HEK293T (cell line): ENCODE measurements around the gene CNOT6.

Experiments used
- BHLHE40 ChIP-seq: fragments of 450-650 bp; IDR thresholded peaks from 2 replicates; pipeline ENCODE4 v1.6.1; 2016; ENCODE audit warnings: mild to moderate bottlenecking, moderate library complexity, borderline replicate concordance
- ELF4 ChIP-seq: fragments of 450-650 bp; IDR thresholded peaks from 2 replicates; pipeline ENCODE4 v1.6.1; 2017; ENCODE audit warnings: antibody characterized with exemption
- FOXK2 ChIP-seq: fragments of 450-650 bp; IDR thresholded peaks from 2 replicates; pipeline ENCODE4 v1.6.1; 2016; ENCODE audit warnings: mild to moderate bottlenecking
- FOXM1 ChIP-seq: fragments of 450-650 bp; IDR thresholded peaks from 2 replicates; pipeline ENCODE4 v1.6.1; 2017; ENCODE audit warnings: mild to moderate bottlenecking, borderline replicate concordance
- HDGF ChIP-seq: fragments of 450-650 bp; IDR thresholded peaks from 2 replicates; pipeline ENCODE4 v1.6.1; 2017; ENCODE audit warnings: antibody characterized with exemption, borderline replicate concordance
- NFRKB ChIP-seq: fragments of 450-650 bp; IDR thresholded peaks from 2 replicates; pipeline ENCODE4 v1.6.1; 2016; ENCODE audit warnings: mild to moderate bottlenecking, moderate library complexity
- SP1 ChIP-seq: fragments of 450-650 bp; IDR thresholded peaks from 2 replicates; pipeline ENCODE4 v1.6.1; 2017
- SUZ12 ChIP-seq: fragments of 450-650 bp; IDR thresholded peaks from 2 replicates; pipeline ENCODE4 v1.6.1; 2016; ENCODE audit warnings: mild to moderate bottlenecking
- TARDBP ChIP-seq: fragments of 450-650 bp; IDR thresholded peaks from 2 replicates; pipeline ENCODE4 v1.6.1; 2016
- ZNF384 ChIP-seq: fragments of 450-650 bp; IDR thresholded peaks from 2 replicates; pipeline ENCODE4 v1.6.1; 2016

GRCh38 chr5:180595381-180596114, 101.4 kb downstream of the CNOT6 start:
- no peak for TF ChIP-seq SUZ12
- no peak for TF ChIP-seq BHLHE40
- TF ChIP-seq FOXM1, result no peak
- TF ChIP-seq FOXK2, result no peak
- TF ChIP-seq ELF4, result no peak
- TF ChIP-seq HDGF, result no peak
- TF ChIP-seq SP1, result no peak
- no peak for TF ChIP-seq TARDBP
- no peak for TF ChIP-seq ZNF384
- no peak for TF ChIP-seq NFRKB
